GM21825 (cell line): ENCODE measurements around the gene GINS1.

Experiments used
- ATAC-seq: cut with Tn5 transposase; IDR thresholded peaks from one replicate; pipeline ENCODE4 v1.9.1; 2021; ENCODE audit warnings: mild to moderate bottlenecking, moderate library complexity; ENCODE audit not compliant: unreplicated experiment

GINS1 gene

GRCh38 chr20:25407311-25408169 lies at the start of gene GINS1:
Gene GINS1, plus strand, starts transcription at chr20:25407673. Its CDS starts 148 bp downstream, at chr20:25407821.
- peak; percentile 92 for ATAC-seq

DNA sequence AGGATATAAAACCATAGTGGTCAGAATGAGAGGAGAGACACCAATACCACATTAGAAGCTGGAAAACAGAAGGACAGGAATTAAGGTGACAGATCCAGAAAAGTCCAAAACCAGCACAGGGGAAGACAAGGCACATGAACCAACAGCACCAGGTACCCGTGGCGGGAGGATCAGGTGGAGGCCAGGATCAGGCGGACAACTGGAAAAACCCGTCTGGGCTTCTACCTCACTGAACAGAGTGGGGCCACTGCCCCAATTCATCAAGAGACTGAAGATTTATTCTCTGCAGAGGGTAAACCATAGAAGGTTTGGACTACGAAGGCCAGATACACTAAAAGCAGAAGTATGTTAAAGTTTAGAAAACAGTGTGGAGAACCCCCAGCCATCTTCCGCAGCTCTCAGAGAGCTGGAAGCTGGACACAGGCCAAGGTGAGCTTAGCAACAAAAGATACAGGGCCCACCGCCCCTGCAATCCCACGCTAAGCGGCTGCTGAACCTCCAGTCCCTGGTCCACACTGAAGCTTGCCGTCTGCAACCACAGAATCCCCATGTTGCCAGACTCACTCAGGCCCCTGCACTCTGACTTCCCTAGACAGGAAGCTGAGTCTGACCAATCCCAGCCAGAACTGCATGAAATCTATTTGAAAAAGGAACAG lies 46.7 kb upstream of the GINS1 start:
- ATAC-seq: peak; percentile 51

DNA sequence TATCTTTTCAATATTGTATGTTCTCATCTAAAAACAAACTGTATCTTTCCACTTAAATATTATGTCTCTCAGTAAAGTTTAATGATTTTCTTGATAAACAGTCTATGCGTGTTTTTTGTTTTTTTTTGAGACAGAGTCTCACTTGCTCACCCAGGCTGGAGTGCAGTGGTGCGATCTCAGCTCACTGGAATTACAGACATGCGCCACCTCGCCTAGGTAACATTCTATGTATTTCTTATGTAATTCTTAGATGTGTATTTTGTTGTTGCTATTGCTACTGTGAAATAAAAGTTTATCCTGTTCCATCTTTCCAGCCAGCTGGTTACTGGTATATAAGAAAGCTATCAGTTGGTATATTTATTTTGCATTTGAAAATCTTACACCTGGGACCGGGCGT lies 46.2 kb upstream of the GINS1 start:
- peak; percentile 22 for ATAC-seq

DNA sequence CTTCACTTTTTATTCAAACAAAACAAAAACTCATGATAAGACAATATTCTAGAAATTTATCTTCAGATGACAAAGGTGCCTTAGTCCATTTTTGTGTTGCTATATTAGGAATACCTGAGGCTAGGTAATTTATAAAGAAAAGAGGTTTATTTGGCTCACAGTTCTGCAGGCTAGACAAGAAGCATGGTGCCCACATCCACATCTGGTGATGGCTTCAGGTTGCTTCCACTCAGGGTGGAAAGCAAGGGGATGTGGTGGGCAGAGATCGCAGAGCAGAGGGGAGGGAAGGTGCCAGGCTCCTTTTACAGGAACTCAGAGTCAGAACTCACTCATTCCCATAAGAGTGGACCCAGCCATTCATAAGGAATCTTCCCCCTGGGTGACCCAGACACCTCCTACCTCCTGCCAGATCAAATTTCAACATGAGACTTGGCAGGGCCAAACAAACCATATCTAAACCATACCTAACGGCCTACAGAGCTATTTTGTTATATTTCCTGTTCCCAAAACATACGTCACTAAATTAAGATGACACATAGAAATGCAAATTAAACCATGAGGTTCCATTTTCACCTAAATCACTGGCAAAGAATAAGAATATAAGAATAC lies 43.2 kb upstream of the GINS1 start:
- ATAC-seq: no peak

DNA sequence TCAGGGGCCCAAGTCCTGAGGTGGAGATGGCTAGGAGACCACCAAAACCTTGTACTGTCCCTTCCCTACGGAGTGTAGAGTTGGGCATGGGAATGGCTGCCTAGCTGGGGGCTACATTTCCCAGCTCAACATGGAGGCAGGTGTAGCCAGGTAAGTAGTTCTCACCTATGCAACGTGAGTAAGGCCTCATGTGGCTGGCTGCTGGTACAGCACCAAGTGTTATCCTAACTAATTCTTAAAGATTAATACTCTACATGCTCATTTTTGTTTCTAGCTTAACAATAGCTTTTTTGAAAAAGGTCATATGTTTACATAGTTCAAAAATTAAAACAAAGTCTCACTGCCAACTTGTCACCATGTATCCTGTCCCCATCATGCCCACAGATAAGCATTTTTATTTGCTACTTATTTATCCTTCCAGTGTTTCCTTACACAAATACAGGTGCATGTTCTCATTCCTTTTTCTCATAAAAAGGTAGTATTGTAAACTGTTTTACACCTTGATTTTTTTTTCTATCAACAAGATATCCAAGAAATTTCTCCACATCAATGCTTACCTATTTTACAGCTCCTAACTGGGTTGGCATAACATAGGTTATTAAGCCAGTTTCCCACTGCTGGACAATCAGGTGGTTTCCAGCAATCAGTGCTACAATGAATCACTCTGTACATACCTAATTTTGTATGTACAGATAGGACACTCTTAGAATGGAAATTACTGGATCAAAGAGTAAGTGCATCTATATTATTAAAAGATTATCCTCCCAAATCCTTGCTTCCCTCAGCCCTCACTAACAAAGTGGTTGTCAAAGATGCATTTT lies 42.4 kb upstream of the GINS1 start:
- ATAC-seq: no peak

- ATAC-seq: no peak
Measured at GRCh38 chr20:25368526-25368925, 38.9 kb upstream of the GINS1 start.

GRCh38 chr20:25368976-25369375 lies 38.5 kb upstream of the GINS1 start:
- ATAC-seq: no peak

- no peak for ATAC-seq
Measured at GRCh38 chr20:25369529-25369928, 37.9 kb upstream of the GINS1 start.

GRCh38 chr20:25369971-25370370 lies 37.5 kb upstream of the GINS1 start:
- no peak for ATAC-seq

GRCh38 chr20:25372584-25373336 lies 34.7 kb upstream of the GINS1 start:
- no peak for ATAC-seq

DNA sequence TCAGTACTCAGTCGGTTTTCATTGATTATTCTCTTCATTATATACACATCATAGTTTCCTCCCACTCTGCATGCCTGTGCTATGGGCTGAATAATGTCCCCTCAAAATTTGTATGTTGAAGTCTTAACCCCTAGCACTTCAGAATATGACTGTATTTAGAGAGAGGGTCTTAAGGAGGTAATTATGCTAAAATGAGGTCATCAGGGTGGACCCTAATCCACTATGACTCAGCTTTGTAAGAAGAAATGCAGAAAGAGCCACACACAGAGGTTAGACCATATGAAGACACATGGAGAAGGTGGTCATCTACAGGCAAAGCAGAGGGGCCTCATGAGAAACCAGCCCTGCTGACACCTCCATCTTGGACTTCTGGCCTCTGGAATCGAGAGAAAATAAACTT lies 32.6 kb upstream of the GINS1 start:
- ATAC-seq: no peak

DNA sequence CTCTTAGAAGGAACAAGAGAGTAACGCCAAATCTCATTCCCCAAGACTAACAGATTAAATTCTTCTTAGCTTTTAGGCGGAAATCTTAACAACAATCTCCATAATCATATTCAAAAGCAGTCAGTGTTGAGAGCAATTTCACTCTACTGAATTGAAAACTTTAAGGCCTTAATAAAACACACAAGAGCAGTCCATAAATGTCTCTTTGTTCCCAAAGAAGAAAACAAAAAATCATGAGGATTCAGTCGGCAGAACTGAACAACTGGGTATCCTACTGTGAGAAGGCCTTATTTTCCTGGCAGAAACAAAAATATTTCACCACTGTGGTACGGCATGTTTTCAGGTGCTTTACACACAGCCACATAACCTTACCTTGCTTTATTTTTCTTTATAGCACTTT lies 31.2 kb upstream of the GINS1 start:
- no peak for ATAC-seq

DNA sequence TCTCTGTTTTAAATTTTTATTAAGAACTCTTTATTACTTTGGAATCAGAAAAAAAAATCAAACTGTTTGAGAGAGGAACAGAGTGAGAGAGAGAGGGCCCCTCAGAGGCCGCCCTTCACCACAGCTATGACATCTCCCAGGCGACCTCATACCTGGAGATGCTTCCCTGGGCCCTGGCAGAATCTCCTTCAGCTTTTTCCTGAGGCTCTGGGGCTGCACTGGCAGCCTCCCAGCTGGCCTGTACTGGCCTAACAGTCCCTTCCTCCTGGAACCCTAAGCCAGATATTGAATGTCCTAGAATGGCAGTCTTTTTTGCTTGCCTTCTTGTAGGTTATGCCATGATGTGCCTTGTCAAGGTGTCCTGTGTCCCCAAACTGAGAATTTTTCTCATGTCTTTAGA lies 30.6 kb upstream of the GINS1 start:
- no peak for ATAC-seq

- ATAC-seq: no peak
Measured at GRCh38 chr20:25378189-25378883, 29.1 kb upstream of the GINS1 start.

DNA sequence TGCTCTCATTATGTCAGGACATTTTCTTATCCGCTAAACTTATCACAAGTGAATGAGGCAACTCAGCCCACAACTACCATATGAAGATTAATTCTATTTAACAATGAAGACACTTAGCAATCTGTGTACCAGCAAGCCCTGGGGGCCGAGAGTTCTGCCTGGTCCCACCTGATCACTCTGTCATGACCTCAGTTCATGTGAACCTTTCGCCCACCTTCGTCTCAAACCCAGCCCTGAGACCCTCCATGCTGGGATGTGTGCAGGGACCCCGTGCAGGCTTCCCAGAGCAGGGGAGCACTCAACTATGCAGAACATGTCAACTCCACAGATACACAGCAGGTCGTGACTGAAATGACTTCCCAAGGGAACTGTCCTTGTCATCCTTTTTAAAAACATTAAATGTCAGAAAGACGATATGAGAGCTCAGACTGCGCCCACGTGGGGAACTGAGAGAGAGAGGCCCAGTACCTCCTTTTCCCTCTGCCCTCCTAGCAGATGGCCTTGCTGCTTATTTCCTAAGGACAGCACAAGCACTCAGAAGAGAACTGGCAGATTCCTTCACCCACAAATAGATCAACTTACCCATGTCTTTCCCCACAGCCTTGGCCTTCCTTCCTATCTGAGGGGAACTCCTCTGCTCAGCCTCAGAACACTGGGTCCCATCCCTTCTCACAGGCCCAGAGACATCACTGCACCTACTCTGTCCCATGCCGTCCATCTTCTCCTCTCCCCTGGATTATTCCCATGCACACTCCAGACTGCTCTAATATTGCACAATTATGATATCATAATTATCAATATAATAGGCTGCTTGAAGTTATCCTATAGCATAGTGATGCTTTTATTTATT lies 28.4 kb upstream of the GINS1 start:
- ATAC-seq: no peak

- no peak for ATAC-seq
Measured at GRCh38 chr20:25380945-25381614, 26.4 kb upstream of the GINS1 start.

DNA sequence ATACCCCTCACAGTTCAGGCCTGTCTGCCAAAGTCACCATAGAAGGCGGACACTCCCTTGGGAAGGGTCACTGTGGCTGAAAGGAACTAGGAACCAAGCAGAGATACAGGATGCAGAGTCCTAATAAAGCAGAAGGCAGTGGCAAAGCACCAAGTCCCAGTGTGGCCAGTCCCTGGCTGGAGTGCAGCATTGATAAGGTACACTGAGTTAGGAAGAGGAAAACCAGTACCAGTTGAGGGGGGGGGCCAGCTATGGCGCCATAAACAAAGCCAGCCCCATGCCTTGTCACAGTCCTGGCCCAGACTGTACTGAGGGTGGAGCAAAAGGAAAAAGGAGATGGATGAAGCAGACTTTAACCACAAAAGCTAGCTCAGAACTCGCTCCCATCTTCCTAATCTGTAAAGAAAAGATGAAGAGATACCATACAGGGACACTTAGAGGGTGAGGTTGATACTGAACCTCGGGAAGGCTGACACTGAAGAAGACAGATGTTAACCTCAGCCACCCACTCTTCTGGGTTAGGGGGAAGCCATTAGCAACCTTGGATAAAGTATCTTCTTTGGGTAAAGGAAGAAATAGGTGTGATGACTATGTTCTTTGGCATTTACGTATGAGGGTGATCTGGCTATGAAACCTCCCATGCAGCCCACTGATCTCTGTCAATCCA lies 24.6 kb upstream of the GINS1 start:
- no peak for ATAC-seq

DNA sequence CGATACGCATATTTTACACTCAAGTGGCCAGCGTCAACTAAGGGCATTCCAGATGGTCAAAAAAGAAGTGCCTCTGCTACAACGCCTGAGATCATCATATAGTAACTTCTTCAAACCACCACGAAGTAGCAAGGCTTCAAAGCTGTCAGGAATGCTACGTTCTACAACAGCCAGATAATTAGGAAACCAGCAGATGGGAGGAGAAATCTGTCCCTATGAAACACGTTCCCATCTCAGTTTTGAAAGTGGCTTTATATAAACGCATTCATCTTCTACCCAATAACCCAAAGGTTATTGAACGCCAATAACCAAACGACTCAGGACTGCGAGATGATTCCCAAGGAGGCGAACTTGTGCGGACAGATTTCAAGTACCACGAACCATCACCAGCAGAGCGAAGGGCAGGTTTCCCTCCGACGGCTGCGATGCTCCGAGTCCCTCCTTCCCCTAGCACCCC lies 18.0 kb upstream of the GINS1 start:
- ATAC-seq: peak; percentile 7
